Measurements from ENCODE around the gene CAPG.
"Not testable (repeated sequence)": the region's sequence is repeated elsewhere in the genome, so short reads cannot be mapped to it uniquely, and the experiment has no call there.

CAPG gene

DNA sequence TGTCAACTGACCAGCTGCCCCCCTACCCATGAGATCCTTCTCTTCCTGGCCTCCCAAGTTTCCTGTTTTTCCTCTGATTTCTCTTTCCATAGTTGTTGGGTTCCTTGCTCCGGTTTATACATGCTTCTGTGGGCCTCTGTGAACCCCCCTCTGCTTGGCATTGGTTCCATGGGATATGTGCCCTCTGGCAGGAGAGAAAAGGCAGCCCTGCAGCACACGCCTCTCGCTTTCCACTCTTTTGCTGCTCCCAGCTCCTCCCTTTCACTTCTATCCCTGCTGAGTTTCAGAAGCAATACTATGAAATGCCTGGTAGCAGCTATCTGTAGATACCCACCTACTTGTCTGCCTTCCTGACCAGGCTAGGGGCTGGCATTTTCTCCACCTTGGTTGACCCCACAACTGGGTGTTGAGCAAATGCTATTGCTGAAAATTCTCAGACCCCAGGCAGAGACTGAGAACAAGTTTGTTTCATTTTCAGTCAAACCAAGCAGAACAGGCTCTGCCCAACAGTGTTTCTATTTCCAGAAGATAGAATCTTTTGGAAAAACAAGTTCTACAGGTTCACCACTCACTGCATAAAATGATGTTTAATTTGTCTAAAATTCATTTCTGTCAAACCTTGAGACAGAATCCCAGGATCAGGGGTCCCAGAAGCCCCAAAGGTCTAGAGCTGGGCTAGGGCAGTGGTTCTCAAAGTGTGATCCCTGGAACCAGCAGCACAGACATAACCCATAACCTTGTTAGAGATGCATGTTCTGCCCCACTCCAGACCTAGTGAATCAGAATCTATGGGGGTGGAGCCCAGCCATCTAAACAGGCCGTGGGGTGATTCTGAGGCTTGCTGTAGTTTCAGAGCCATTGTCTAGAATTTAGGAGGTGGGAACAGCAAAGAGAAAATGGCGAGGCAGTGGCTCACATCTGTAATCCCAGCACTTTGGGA is 13.4 kb downstream of the CAPG start:
- no peak for DNase-seq

DNA sequence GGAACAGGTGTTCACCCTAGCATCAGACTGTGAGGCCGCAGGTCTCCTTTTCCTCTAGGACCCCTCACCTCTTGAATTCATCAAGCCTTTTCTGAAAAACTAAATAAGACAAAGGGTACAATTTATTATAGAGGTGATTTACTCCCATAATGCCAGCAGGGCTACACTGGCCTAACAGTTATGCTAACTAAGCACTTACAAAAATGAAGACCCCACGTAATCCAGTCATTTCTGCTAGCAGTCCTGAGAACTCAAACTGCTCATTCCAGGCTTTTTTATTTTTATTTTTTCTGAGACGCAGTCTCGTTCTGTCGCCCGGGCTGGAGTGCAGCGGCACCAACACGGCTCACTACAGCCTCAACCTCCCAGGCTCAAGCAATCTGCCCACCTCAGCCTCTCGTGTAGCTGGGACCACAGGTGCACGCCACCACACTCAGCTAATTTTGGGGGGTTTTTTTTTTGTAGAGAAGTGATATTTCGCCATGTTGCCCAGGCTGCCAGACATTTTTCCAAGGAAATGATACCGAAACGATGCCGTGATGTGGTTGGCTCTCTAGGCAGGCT is 14.2 kb downstream of the CAPG start:
- no peak for DNase-seq

DNA sequence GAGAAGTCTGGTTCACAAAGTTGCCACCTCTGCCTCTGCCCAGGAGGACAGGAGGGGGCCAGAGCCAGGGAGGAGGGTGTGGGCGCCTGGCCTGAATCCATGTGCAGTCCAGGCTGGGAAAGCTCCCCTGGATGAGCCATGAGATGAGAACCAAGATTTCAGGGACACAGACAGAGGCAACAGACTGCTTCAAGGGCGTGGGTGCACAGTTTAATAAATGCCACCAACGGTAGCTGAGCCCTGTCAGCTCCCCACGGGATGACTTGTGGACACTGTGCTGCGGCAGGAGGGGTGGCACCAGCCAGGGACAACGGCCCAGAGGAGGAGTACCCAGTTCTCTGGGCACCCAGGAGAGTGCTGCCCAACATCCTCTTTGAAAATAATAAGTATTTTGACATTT is 15.2 kb downstream of the CAPG start:
- no peak for DNase-seq

DNA sequence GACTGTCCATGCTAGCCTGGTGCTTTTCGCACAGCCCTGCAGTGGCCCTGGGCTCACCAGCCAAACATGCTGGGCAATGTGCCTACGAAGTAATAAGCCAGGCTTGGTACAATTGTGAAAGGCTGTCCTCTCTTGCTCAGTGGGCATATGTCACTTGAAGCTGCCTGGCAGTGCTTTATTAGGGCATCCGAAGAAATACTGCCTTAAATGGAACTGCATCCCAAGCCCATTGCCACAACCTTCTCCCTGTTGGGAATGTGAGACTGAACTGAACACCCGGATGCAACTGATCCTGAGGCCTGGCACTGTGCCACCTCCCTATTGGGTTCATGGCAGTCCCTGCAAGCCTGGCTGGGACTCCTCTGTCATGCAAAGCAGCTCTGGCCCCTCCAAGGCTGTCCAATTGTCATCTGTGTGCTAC is 15.9 kb downstream of the CAPG start:
- DNase-seq, result no peak

DNA sequence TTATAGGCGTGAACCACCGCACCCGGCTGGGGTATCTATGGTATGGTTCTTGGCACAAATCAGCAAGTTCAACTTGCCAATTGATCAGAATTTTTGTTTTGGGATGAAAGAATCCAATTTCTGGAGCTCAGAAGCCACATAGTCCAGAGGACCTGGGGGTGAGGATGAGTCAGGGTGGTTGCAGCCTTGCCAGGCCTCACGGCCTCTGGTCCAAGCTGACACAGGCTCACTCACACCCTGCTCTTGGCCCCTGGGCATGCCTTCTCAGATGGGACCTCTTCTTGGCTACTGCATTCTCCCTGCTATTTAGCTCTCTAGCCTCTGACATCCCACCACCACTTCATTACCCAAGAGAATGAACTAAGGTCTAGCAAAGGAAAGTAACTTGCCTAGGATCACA is 16.3 kb downstream of the CAPG start:
- no peak for DNase-seq

DNA sequence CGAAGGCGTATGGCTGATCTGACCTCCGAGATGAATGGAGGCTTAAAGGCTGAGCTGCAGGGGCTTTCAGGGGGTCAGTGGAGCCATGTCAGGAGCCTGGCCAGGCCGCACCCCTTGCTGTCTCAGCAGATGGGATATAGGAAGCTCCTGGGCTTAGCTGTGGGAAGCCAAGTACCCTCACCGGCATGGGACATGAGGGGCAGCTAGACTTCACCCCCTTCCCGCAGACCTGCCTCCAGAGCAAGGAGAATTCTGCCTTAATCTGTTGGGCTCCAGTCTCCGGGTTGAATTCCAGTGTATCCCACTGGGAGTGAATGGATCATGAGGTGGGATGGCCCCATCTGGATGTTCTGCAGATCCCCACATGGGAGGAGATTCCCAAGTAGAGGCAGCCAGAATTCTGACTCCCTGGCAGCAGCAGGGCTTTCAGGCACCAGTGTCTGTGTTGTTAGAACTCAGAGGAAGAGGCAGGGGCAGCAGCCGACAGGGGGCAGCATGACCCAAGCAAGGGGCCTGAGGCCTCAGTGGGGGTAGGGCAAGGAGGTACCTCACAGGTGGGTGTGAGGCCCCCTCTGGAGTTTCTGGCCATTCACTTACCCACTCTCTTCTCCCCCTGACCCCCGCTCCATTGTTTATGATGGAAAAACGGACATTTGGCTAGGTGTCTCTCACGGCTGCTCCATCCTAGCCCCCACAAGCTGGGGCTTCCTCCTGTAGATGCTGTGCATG is 19.1 kb downstream of the CAPG start:
- peak; percentile 69 to 79 for DNase-seq

DNA sequence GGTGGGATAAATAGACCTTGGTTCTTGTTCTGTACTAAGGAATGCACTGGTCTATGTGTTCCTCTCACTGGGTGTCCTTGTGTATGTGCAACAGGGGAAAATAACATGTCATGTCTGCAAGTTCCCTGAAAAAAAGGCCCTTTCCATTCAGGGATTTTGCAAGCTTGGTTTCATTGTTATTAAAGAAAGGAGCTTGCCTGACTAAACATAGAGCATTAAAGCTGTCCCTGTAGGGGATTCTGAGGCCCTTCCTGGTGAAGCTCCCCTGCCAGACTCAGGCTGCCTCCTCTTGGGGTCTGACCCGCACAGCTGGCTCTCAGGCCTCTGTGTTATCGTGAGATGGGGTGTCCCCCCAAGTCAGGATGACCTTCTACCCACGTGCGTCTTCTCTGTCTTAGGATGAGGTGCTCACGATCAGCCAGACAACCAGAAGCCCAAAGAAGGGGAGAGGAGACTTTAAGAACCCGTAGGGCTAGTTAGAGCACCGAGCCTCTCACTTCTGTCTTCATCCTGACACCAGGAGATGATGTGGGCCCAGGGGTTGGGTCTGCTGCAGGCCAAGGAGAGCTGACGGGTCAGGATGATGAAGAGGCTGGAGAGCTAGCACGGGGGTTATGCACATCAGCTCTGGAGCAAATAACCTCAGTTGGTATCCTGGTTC is 21.2 kb downstream of the CAPG start:
- DNase-seq, result no peak

DNA sequence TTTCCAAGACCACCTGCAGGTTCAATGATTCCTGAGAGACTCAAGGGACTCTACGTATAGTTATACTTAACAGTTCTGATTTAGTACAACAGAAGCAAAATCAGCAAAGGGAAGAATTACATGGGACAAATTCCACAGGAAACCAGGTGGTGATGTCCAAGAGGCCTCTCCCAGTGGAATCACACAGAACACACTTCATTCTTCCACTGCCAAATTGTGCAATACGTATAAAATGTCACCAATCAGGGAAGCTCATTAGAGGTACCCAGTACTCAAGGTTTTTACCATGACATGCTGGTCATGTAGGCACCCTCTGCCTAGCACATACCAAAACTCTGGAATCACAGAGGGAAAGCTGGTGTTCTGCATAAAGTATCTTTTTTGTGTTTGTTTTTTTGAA is 22.4 kb downstream of the CAPG start:
- no peak for DNase-seq

DNA sequence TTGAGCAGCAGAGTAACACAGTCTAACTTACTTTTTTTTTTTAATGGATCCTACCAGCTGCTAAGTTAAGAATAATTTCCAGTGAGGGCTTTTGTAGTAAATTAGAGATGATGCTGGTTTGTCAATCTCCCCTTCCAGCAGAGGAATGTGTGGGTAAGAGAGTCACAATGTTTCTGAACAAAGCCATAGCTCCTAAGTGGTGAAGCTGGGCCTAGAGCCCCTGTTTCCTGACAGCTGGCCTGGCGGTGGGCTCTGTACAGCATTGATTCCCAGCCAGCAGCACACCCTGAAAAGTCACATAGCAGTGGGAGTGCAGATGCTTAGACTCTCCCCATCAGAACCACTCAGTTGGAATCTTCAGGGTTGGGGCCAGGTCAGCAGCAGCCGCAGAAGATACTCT is 24.4 kb downstream of the CAPG start:
- DNase-seq, result no peak

DNA sequence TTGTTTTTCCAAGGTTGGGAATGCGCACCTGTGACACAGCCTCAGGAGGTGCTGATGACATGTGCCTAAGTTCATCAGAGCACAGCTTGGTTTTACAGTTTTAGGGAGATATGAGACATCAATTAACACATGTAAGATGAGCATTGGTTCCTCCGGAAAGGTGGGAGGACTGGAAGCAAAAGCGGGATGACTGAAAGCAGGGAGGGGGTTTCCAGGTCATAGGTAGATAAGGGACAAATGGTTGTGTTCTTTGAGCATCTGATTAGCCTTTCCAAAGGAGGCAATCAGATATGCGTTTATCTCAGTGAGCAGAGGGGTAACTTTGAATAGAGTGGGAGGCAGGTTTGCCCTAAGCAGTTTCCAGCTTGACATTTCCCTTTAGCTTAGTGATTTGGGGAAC is 26.3 kb downstream of the CAPG start:
- DNase-seq, result no peak

DNA sequence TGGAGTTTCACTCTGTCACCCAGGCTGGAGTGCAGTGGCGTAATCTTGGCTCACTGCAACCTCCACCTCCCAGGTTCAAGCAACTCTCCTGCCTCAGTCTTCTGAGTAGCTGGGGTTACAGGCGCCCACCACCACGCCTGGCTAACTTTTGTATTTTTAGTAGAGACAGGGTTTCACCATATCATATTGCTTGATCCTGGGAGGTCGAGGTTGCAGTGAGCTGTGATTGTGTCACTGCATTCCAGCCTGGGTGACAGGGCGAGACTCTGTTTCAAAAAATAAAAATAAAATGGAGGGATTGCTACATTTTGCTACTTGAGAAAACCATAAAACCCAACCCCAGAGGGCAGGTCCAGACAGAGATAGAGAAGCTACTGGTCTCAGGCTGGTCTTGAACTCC is 27.0 kb downstream of the CAPG start:
- DNase-seq, result not testable (repeated sequence)

DNA sequence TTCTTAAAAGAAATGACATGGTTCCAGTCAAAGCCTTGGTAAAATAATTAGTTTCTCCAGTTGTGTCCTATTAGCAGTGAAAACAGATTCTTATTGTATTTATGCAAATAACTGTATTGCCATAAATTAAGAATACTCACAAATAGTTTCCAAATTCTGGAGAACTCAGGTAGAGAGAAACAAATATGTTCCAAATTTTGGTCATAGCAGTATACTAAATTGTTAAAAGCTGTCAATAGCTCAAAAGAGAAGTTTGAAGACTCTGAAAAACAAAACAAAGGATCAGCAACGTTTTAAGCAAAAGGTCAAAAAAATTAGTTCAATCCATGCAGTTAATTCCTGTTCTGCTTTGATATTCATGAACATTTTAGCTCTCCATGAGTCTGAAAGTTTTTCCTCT is 30.1 kb downstream of the CAPG start:
- no peak for DNase-seq

DNA sequence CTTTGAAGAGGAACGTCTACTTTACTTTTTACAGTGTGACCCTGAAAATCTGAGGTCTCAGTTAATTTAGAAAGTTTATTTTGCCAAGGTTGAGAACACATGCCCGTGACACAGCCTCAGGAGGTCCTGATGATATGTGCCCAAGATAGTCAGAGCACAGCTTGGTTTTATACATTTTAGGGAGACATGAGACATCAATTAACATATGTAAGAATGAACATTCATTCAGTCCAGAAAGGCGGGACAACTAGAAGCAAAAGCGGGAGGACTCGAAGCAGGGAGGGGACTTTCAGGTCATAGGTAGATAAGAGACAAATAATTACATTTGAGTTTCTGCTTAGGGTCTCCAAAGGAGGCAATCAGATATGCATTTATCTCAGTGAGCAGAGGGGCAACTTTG is 31.9 kb downstream of the CAPG start:
- no peak for DNase-seq

DNA sequence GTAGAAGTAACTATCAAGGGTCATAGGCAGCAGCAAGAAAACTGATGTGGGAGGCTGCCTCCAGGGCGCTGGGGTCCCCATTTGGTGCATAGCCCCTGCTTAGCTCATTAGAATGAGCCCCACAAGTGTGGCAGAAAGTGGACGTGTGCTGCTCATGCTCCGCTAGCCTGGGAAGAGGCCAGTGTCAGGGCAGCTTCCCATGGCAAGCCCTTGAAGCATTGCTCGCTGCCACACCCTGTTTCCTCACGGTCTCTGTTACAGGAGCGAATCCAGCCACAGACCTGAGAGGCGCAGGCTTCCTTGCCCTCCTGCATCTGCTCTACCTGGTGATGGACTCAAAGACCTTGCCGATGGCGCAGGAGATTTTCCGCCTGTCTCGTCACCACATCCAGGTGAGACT is 33.1 kb downstream of the CAPG start:
- no peak for DNase-seq

DNA sequence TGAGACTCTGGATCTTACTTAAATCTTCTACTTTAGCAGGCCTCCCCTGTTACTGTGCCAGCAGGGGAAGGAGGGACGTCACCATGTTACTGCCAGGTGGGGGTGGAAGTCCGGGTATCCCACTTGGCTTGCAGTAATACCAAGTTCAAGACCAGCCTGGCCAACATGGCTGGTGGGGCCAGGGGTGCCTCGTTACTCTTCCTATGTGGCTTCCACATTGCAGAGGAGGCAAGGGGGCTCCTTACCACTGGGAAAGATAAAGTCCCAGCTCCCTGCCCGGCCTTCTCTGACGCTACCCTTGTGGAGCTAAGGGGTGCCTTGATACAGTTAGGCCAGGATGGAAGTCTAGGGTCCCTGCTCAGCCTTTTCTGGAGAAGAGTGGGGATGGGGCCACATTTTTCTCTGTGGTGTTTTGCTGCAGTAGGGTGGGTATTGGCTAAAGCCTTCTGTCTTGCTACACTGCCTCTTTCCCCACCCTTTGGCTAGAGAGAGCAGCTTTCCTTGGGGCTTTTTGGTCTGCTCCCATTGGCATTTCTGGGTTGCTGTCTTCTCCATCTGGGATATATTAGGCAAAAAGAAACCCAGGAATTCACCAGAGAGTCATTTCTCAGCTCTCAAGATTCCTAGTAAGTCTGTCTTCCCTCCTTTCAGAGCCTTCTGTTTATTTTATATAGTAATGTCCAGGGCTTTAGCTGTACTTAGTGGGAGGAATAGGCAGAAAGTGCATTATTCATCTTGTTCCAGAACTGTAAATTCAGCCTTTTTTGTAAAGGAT is 33.7 kb downstream of the CAPG start:
- DNase-seq, result no peak

DNA sequence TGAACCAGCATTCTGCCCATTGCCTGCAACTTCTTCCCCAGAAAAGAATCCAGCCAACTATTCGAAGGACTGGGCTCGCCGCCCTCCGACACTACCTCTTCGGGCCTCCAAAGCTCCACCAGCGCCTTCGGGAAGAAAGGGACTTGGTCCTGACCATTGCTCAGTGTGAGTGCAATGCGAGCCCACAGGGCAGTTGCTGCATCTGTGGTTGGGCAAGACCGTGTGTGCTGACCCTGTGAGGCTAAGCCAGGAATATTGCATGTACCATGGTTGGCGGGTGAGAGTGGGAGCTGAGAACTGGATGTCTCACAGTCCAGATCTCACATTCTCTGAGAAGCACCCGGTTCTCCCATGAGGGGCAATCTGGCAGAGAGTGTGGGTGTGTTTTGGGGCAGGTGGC is 39.1 kb downstream of the CAPG start:
- DNase-seq, result no peak

DNA sequence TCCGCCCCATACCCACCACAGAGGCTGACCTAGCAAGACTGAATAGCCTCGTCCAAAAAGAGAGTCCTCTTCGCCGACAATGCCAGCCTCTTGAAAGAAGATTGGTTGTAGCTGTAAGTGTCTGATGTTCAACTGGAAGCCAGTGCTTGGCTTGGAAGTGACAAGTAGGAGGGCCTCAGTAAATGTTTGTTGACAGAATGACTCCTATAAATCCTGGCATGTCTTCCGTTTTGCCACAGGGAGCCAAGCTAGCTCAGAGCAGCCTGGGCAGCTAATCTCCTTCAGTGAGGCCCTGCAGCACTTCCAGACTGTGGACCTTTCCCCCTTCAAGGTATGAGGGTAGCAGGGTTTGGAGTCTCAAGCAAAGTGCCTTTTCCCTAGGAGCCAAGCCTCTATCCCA is 40.7 kb downstream of the CAPG start:
- no peak for DNase-seq

DNA sequence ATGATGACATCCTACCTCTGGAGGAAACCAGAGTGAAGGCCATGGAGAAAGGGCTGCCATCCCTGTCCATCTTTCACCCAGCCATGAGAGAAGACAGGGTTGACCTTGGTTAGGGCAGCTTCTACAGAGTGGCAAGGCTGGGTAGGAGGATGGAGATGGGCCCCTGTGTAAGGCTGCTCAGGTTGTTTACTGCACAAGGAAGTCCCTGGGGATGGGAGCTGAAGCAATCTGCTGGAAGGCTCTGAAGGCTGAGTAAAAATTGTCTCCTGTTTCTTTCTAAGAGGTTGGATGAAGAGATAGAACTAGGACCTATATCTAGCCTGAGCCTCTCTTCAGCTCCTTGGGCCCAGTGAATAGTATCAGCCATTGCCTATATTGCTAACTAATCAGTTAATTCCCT is 41.2 kb downstream of the CAPG start:
- DNase-seq, result no peak

DNA sequence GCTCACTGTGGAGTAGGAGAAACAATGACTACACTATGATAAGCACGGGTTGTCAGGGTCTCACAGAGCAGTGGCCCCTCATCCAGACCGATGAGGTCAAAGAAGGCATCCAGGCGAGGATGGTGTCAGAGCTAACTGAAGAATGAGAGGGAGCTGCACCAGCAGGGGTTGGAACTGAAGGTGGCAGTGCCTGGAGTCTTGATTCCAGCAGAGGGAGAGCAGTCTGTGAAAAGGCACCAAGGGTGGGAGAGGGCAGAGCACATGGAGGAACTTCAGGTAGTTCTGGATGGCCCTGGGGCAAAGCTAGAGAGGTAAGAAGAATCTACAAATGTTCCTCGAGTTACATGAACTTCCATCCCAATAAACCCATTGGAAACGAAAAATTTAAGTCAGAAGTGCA is 43.0 kb downstream of the CAPG start:
- no peak for DNase-seq

DNA sequence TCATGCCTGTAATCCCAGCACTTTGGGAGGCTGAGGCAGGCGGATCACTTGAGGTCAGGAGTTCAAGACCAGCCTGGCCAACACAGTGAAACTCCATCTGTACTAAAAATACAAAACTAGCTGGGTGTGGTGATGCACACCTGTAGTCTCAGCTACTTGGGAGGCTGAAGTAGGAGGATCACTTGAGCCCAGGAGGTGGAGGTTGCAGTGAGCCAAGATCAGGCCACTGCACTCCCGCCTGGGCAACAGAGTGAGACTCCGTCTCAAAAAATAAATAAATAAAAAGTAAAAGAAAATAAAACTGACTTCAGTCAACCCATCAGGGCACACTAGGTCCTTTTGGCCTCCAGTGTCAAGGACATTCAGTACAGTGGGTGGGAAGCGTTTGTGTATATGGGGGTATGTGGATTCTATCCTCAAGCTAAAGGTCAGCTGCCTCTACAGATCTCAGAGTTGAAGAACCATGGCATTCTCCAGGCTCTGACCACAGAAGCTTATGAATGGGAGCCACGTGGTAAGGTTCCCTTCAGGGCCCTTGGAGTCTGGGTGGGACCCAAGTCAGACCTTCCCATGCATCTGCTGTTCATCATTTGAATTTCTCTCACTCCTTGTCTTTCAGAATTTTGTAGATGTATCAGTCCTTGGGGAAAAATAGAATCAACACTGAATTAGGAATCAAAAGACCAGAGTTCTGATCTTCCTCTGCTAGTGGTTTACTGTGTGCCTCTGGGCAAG is 47.3 kb downstream of the CAPG start:
- not testable (repeated sequence) for DNase-seq

DNA sequence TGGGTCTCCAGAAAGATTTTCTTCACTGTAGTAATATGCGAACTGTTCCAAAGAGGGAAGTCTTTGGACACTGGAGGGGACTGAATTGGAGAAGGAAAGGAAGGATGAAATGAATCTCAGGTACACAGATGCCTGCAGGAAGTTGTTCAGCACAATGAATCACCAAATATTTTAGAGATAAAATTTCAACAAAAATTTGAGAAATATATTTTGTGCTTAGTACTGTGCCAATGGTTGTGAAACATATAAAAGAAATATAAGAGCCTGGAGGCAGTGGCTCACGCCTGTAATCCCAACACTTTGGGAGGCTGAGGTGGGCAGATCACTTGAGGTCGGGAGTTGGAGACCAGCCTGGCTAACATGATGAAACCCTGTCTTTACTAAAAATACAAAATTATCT is 52.4 kb downstream of the CAPG start:
- DNase-seq, result no peak

DNA sequence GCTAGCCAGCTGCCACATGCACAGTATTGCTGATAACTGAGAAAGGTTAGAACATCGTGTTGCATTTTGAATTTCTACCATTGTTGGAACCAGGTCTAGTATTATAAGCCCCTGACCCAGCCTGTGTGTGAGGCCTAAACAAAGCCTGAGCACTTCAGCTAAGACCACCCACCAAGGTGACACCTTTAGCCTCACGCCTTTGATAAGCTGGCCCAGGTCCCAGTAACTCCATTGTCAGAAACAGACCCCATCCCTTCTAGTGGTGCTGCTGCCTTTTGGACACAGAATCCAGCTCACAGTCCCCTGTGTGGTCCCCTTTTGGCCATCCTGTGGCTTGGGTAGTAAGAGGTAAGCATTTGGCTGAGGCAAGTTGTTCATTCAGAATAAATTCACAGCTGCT is 54.0 kb downstream of the CAPG start:
- no peak for DNase-seq
